ENCODE data around the gene ATPAF2.

Gene ATPAF2

DNA sequence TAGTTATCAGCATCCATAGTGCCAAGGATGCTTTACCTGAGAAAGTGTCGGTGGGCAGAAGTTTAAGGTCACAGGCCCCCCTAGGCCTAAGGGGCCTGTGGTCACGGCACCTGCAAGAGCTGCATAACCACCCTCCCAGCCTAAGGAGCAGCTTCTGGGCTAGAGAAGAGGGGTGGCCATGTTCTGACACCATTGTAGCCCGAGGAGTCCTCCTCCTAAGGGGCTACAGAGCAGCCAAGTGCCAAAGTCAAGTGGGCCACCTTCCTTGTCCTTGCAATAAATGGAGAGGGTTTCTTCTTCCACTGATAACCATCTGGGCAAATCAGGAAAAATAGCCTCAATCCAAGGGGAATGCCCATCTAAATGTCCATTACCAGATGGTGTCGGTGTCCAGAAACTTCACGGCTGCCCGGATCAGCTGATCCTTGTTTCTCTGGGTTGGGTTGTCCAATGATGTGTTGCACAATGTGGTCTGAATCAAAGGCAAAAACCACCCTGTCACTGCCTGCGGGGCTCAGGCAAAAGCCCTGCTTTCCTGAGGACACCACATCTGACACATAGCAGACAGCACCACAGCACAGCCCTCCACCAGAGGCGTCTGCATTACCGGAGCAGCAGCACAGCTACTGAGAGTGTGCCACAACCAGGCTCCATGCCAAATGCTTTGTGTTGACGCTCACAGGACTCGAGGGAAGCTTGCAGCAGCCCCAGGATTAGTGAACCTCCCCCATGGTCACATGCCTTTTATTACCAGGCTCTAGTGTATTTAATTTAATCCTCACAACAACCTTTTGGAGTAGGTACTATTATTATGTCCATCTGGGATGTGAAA lies 12.8 kb downstream of the ATPAF2 start:
- Histone ChIP-seq H3K4me1 (ENCODE audit: control insufficient read depth, insufficient read depth, low read length) (no peaks in the 10 kb centered on the region; the same call in 1 of the 2 replicates), H3K4me3 (ENCODE audit: low read depth, low read length) (no peak overlapping the region), H3K36me3 (ENCODE audit: control insufficient read depth, insufficient read depth, low read length) (0 out of 2 replicates have a peak, but pooled peaks cover 3% of the 10 kb centered on the region), H3K27ac (ENCODE audit: low read depth, low read length) (no peak overlapping the region), H3K9me3 (ENCODE audit: control insufficient read depth, insufficient read depth, low read depth, low read length) (no peaks in the 10 kb centered on the region), H3K9ac (ENCODE audit: low read length) (no peak overlapping the region), H3K27me3 (ENCODE audit: control insufficient read depth, insufficient read depth, low read length) (no peaks in the 10 kb centered on the region)

DNA sequence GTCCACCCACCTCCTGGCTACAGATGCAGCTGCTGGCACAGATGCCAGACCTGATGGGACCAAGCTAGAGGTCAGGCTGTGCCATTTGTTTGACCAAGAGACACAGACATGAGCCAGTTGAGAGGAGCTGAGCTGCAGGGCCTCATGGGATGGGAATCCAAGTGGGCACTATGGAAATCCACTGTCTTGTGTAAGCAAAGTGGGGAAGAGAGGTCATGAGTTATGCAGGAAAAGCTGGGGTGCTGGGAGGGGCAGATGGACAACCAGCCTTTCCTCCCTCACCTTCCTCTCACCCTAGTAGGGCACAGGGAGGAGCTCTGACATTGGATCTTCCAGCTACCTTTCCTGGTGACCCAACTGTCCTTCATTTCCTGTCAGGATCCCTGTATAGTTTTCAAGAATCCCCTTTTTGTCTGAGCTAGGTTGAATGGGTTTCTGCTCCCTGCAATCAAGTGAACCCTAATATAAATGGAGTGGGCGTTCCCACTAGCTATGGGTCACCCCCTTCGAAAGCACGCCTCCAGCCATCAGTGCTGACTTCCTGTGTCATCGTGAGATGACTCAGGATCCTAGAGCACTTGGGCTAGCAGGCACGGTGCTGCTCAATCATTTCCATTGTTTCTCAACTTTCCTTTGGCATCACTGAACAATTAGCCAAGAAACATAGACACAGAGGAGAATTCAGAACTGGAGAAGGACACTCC lies 13.6 kb downstream of the ATPAF2 start:
- Histone ChIP-seq H3K4me3 (ENCODE audit: low read depth, low read length) (no peak overlapping the region), H3K27ac (ENCODE audit: low read depth, low read length) (no peak overlapping the region), H3K36me3 (ENCODE audit: control insufficient read depth, insufficient read depth, low read length) (0 out of 2 replicates have a peak, but pooled peaks cover 5% of the 10 kb centered on the region), H3K9ac (ENCODE audit: low read length) (no peak overlapping the region), H3K27me3 (ENCODE audit: control insufficient read depth, insufficient read depth, low read length) (no peaks in the 10 kb centered on the region), H3K4me1 (ENCODE audit: control insufficient read depth, insufficient read depth, low read length) (no peaks in the 10 kb centered on the region; the same call in 1 of the 2 replicates), H3K9me3 (ENCODE audit: control insufficient read depth, insufficient read depth, low read depth, low read length) (no peaks in the 10 kb centered on the region)

DNA sequence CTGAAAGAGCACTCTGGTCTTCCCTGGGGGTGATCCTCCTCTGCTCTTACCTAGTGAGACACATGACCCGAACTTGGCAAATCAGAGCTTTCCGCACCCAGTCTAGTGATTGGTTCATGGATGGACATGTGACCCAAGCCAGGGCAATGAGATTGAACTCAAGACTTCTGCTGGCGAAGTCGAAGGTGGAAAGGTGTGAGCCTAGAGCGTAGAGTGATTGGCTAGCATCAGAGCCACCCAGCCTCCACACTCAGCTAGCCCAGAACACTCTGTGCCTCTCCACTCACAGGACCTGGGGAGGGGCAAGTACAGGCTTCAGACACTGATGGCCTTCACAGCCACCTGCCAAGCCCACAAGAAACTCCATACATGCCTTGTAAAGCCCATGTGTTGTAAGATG lies 17.6 kb downstream of the ATPAF2 start:
- Histone ChIP-seq H3K9me3 (ENCODE audit: control insufficient read depth, insufficient read depth, low read depth, low read length) (no peaks in the 10 kb centered on the region), H3K4me1 (ENCODE audit: control insufficient read depth, insufficient read depth, low read length) (no peaks in the 10 kb centered on the region), H3K9ac (ENCODE audit: low read length) (no peak overlapping the region), H3K36me3 (ENCODE audit: control insufficient read depth, insufficient read depth, low read length) (peaks cover 4% of the 10 kb centered on the region), H3K4me3 (ENCODE audit: low read depth, low read length) (no peak overlapping the region), H3K27me3 (ENCODE audit: control insufficient read depth, insufficient read depth, low read length) (no peaks in the 10 kb centered on the region), H3K27ac (ENCODE audit: low read depth, low read length) (no peak overlapping the region)

DNA sequence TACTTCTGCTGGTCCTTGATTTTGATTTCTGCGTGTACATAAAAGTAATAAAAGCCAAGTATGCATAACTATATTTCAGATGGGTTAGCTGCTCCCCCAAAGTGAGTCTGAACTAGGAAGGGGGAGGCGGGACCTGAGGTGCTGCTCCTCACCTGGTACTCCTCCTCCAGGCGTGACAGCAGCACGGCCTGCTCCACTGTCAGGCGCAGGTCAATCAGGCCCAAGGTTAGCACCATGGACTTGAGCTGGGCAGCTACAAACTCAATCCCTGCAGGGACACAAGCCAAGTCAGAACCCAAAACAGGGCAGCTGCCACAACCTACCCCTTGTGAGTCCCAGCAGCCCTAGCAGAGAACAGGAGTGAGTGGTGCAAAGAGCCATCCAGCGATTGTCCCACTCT lies 18.0 kb downstream of the ATPAF2 start:
- Histone ChIP-seq H3K4me3 (ENCODE audit: low read depth, low read length) (no peak overlapping the region), H3K4me1 (ENCODE audit: control insufficient read depth, insufficient read depth, low read length) (no peaks in the 10 kb centered on the region), H3K36me3 (ENCODE audit: control insufficient read depth, insufficient read depth, low read length) (peaks cover 4% of the 10 kb centered on the region), H3K27me3 (ENCODE audit: control insufficient read depth, insufficient read depth, low read length) (no peaks in the 10 kb centered on the region), H3K27ac (ENCODE audit: low read depth, low read length) (no peak overlapping the region), H3K9me3 (ENCODE audit: control insufficient read depth, insufficient read depth, low read depth, low read length) (no peaks in the 10 kb centered on the region), H3K9ac (ENCODE audit: low read length) (no peak overlapping the region)

DNA sequence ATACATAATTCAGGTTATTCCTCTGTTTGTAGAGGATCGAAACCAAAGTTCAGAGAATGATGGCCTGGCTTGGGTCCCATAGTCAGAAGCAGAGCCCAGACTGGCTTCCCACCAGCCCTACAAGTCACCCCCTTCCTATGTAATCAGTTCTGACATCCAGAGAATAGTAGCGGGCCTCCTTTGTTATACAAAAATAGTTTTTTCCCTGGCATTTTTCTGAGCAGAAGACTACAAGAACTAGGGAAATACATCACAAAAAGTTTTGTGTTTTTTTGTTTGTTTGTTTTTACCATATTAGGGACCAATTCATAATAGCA lies 19.2 kb downstream of the ATPAF2 start:
- Histone ChIP-seq H3K4me1 (ENCODE audit: control insufficient read depth, insufficient read depth, low read length) (no peaks in the 10 kb centered on the region), H3K4me3 (ENCODE audit: low read depth, low read length) (no peak overlapping the region), H3K27ac (ENCODE audit: low read depth, low read length) (no peak overlapping the region), H3K36me3 (ENCODE audit: control insufficient read depth, insufficient read depth, low read length) (peaks cover 10% of the 10 kb centered on the region), H3K9me3 (ENCODE audit: control insufficient read depth, insufficient read depth, low read depth, low read length) (no peaks in the 10 kb centered on the region), H3K27me3 (ENCODE audit: control insufficient read depth, insufficient read depth, low read length) (no peaks in the 10 kb centered on the region), H3K9ac (ENCODE audit: low read length) (no peak overlapping the region)

DNA sequence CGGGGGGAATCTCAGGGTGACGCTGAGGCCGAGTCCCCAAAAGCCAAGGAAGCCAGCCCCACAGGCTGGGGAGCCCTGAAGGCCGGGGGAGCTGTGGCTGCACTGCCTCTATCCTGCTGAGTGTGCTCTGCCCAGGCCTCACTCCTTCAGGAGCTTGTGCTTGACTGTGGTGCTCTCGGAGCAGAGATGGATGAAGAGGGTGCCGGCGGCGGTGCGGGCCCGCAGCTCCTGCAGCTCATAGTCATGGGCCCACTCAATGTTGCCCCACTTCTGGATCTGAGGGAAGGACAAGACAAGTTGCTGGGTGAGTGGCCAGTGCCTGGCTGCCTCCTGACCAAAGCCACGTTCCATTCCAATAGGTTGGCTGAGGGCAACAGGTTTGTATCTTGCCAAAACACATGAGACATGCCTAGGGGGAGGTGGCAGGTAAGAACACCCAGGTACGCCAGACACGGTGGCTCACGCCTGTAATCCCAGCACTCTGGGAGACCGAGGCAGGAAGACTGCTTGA lies 20.5 kb downstream of the ATPAF2 start:
- H3K9me3 ChIP-seq (ENCODE audit: control insufficient read depth, insufficient read depth, low read depth, low read length): no peaks in the 10 kb centered on the region
- no peak overlapping the region for H3K4me3 ChIP-seq (ENCODE audit: low read depth, low read length)
- peaks cover 10% of the 10 kb centered on the region for H3K36me3 ChIP-seq (ENCODE audit: control insufficient read depth, insufficient read depth, low read length)
- H3K27ac ChIP-seq (ENCODE audit: low read depth, low read length): no peak overlapping the region
- no peaks in the 10 kb centered on the region for H3K27me3 ChIP-seq (ENCODE audit: control insufficient read depth, insufficient read depth, low read length)
- no peak overlapping the region for H3K9ac ChIP-seq (ENCODE audit: low read length)
- no peaks in the 10 kb centered on the region for H3K4me1 ChIP-seq (ENCODE audit: control insufficient read depth, insufficient read depth, low read length)

DNA sequence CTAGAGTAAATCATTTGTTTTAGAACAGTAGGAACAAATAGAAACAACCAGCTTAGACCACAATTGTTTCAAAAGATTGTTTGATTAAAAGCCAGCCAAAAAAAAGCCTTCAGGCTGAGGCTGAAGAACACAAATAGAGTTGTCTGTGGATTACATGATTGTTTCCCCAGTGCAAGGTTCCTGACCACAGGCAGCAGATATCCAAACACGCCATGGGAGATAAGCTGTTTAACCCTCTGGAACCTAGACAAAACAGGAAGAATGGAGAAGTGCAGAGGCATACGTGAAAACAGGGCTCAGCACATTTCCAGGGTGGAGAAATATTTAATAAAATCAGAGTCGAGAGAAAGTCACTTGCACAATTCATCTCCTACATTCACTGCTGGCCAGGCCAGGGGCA lies 21.0 kb downstream of the ATPAF2 start:
- Histone ChIP-seq H3K9ac (ENCODE audit: low read length) (no peak overlapping the region), H3K9me3 (ENCODE audit: control insufficient read depth, insufficient read depth, low read depth, low read length) (no peaks in the 10 kb centered on the region), H3K36me3 (ENCODE audit: control insufficient read depth, insufficient read depth, low read length) (peaks cover 10% of the 10 kb centered on the region), H3K4me3 (ENCODE audit: low read depth, low read length) (no peak overlapping the region), H3K27me3 (ENCODE audit: control insufficient read depth, insufficient read depth, low read length) (no peaks in the 10 kb centered on the region), H3K27ac (ENCODE audit: low read depth, low read length) (no peak overlapping the region), H3K4me1 (ENCODE audit: control insufficient read depth, insufficient read depth, low read length) (no peaks in the 10 kb centered on the region)

DNA sequence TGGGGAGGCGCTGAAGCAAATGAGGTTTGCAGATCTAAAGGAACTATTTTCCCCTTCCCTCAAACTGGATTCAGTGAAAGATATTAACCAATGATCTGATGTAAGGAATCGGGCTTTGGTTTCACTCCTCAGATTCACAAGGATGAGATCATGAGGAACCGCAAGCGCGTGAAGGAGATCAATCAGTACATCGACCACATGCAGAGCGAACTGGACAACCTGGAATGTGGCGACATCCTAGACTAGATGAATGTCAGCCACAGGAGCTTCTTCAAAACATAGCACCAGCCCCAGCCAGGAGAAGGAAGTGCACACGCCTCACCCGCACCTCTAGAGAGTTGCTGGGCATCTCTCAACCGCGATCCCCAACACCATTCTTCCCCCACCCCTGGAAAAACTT lies 22.5 kb downstream of the ATPAF2 start:
- Histone ChIP-seq H3K27ac (ENCODE audit: low read depth, low read length) (no peak overlapping the region), H3K9me3 (ENCODE audit: control insufficient read depth, insufficient read depth, low read depth, low read length) (no peaks in the 10 kb centered on the region), H3K4me3 (ENCODE audit: low read depth, low read length) (no peak overlapping the region), H3K27me3 (ENCODE audit: control insufficient read depth, insufficient read depth, low read length) (no peaks in the 10 kb centered on the region), H3K4me1 (ENCODE audit: control insufficient read depth, insufficient read depth, low read length) (no peaks in the 10 kb centered on the region), H3K9ac (ENCODE audit: low read length) (no peak overlapping the region), H3K36me3 (ENCODE audit: control insufficient read depth, insufficient read depth, low read length) (peaks cover 10% of the 10 kb centered on the region)

DNA sequence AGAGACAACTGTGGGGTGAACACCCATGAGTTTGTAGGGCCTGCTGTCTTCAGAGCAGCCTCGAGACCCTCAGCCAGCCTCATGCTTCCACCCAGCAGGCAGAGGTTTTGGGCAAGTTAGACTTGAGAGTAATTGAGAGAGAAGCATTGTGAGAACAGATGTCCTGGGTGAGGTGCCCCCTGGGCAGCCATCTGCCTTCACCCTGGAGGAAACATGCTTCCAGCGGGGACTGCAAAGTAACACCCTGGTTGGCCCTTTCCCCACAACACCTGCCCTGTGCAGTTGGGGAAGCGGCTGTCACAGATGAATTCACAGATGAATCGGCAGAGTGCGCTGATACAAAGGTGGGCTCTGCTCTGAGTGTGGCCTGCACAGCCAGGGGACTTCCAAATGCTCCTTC lies 23.4 kb downstream of the ATPAF2 start:
- Histone ChIP-seq H3K36me3 (ENCODE audit: control insufficient read depth, insufficient read depth, low read length) (peaks cover 9% of the 10 kb centered on the region), H3K27ac (ENCODE audit: low read depth, low read length) (no peak overlapping the region), H3K27me3 (ENCODE audit: control insufficient read depth, insufficient read depth, low read length) (no peaks in the 10 kb centered on the region), H3K9ac (ENCODE audit: low read length) (no peak overlapping the region), H3K4me3 (ENCODE audit: low read depth, low read length) (no peak overlapping the region), H3K9me3 (ENCODE audit: control insufficient read depth, insufficient read depth, low read depth, low read length) (no peaks in the 10 kb centered on the region), H3K4me1 (ENCODE audit: control insufficient read depth, insufficient read depth, low read length) (no peaks in the 10 kb centered on the region)

DNA sequence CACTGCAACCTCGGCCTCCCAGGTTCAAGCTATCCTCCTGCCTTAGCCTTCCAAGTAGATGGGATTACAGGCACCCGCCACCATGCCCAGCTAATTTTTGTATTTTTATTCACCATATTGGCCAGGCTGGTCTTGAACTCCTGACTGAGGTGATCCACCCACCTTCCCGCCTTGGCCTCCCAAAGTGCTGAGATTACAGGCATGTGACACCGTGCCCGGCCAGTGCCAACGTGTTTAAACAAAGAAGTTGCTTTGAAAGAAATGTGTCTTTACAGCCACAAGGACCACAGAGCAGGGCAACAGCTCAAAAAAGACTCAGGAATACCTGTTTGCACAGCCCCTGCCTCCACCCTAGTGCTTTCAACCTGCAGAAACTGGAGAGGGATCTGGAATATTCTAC lies 25.0 kb downstream of the ATPAF2 start:
- Histone ChIP-seq H3K36me3 (ENCODE audit: control insufficient read depth, insufficient read depth, low read length) (peaks cover 9% of the 10 kb centered on the region), H3K9me3 (ENCODE audit: control insufficient read depth, insufficient read depth, low read depth, low read length) (no peaks in the 10 kb centered on the region), H3K27me3 (ENCODE audit: control insufficient read depth, insufficient read depth, low read length) (no peaks in the 10 kb centered on the region)

DNA sequence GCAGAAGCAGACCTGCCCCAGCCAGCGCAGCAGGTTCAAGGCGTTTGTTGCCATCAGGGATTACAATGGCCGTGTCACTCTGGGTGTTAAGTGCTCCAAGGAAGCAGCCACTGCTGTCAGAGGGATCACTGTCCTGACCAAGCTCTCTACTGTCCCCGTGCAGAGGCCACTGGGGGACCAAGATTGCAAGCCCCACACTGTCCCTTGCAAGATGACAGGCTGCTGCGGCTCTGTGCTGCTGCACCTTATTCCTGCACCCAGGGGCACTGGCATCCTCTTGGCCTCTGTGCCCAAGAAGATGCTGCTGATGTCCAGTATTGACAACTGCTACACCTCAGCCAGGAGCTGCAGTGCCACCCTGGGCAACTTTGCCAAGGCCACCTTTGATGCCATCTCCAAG lies 27.7 kb downstream of the ATPAF2 start:
- Histone ChIP-seq H3K27ac (ENCODE audit: low read depth, low read length) (no peak overlapping the region), H3K27me3 (ENCODE audit: control insufficient read depth, insufficient read depth, low read length) (0 out of 2 replicates have a peak, but pooled peaks cover 3% of the 10 kb centered on the region), H3K9ac (ENCODE audit: low read length) (no peak overlapping the region), H3K9me3 (ENCODE audit: control insufficient read depth, insufficient read depth, low read depth, low read length) (no peaks in the 10 kb centered on the region), H3K4me3 (ENCODE audit: low read depth, low read length) (no peak overlapping the region), H3K36me3 (ENCODE audit: control insufficient read depth, insufficient read depth, low read length) (peaks cover 6% of the 10 kb centered on the region; the same call in 1 of the 2 replicates), H3K4me1 (ENCODE audit: control insufficient read depth, insufficient read depth, low read length) (peaks cover 5% of the 10 kb centered on the region; the same call in 1 of the 2 replicates)

More for the DNA sequence above, 25.0 kb downstream of the ATPAF2 start:
- H3K27ac ChIP-seq (ENCODE audit: low read depth, low read length): no peak overlapping the region
- H3K4me1 ChIP-seq (ENCODE audit: control insufficient read depth, insufficient read depth, low read length): no peaks in the 10 kb centered on the region
- H3K4me3 ChIP-seq (ENCODE audit: low read depth, low read length): no peak overlapping the region
- no peak overlapping the region for H3K9ac ChIP-seq (ENCODE audit: low read length)
